HCT116 (cell line): ENCODE measurements around the gene PLCB4. TPM values are rescaled to one million over a fixed set of nuclear protein-coding genes. Genes with fewer than 3 reads are reported as not detected.

ENCODE experiments used
- ATAC-seq: fragments of 200-7000 bp; cut with Tn5 transposase; 2 replicates; pipeline ENCODE4 v1.9.1; 2020; ENCODE audit warnings: mild to moderate bottlenecking, moderate library complexity
- BruUV-seq: library from RNA; stranded (reverse); fragments of 400-500 nt; replicated peaks from 2 replicates; lab custom pipeline; 2021; lab: Mats Ljungman, UMichigan
- CTCF ChIA-PET: fragments of 300-600 bp; sonication (Branson Sonifier 250); formaldehyde crosslinking; loops from one replicate; lab custom pipeline; 2021; ENCODE audit warnings: antibody characterized with exemption; lab: Charles Lee
- POLR2A ChIA-PET: fragments of 300-600, 350-600 bp; sonication (Branson Sonifier 250); formaldehyde crosslinking; loops from one replicate; lab custom pipeline; 2021; ENCODE audit warnings: antibody characterized with exemption; lab: Charles Lee
- RAD21 ChIA-PET, 2 experiments: fragments of 300-600 bp; sonication (Branson Sonifier 250); formaldehyde crosslinking; loops; one replicate each; lab custom pipeline; 2023; ENCODE audit warnings: low total read pairs in 2 of 2; ENCODE audit not compliant: uncharacterized antibody in 2 of 2, unreplicated experiment in 2 of 2, low non-redundant PET in 1 of 2; lab: Charles Lee
- DNase-seq: peaks from one replicate; pipeline ENCODE4 v3.0.0-alpha.2; 2010; ENCODE audit warnings: low read depth, low spot score
- H2AFZ ChIP-seq: fragments of 200-600 bp; shearing (Covaris generic), sonication (generic); 2 replicates; pipeline ENCODE4 v1.6.1; 2017; ENCODE audit warnings: low read depth, mixed run types, mixed read lengths, antibody characterized with exemption, low read length; ENCODE audit not compliant: poor library complexity, severe bottlenecking
- H3K27ac ChIP-seq: 2 replicates; pipeline ENCODE4 v1.5.1; 2012; ENCODE audit warnings: low read depth, low read length
- H3K27me3 ChIP-seq: fragments of 200-600 bp; sonication (generic); 2 replicates; pipeline ENCODE4 v1.6.1; 2016; ENCODE audit warnings: mixed run types, low read length, mixed read lengths; ENCODE audit not compliant: insufficient read depth
- H3K36me3 ChIP-seq, 2 experiments: fragments of 200-500 bp in 1 of 2; fragments of 200-600 bp in 1 of 2; sonication (Bioruptor generic) in 1 of 2; sonication (generic) in 1 of 2; 2 replicates each; pipeline versions ENCODE4 v1.5.1 to v1.6.1; 2014 to 2016; ENCODE audit warnings: low read length in 2 of 2, inconsistent platforms in 1 of 2, mixed read lengths in 1 of 2, mixed run types in 1 of 2; ENCODE audit not compliant: insufficient read depth in 2 of 2, control insufficient read depth in 1 of 2
- H3K4me1 ChIP-seq, 2 experiments: fragments of 200-600 bp in 1 of 2; sonication (generic) in 1 of 2; 2 replicates each; pipeline versions ENCODE4 v1.5.1 to v1.6.1; 2012 to 2017; ENCODE audit warnings: low read length in 2 of 2, inconsistent platforms in 1 of 2, mild to moderate bottlenecking in 1 of 2, mixed read lengths in 1 of 2, mixed run types in 1 of 2, moderate library complexity in 1 of 2; ENCODE audit not compliant: insufficient read depth in 2 of 2, control insufficient read depth in 1 of 2
- H3K4me2 ChIP-seq: fragments of 200-600 bp; sonication (generic); 2 replicates; pipeline ENCODE4 v1.6.1; 2017; ENCODE audit warnings: mixed run types, low read length, mixed read lengths
- H3K4me3 ChIP-seq, 2 experiments: fragments of 200-600 bp in 1 of 2; sonication (generic) in 1 of 2; replicated peaks in 1 of 2; 2 replicates each; pipeline ENCODE4 v1.5.1; 2011 to 2016; ENCODE audit warnings: low read length in 2 of 2, control low read depth in 1 of 2, low read depth in 1 of 2, mild to moderate bottlenecking in 1 of 2, mixed read lengths in 1 of 2, mixed run types in 1 of 2
- H3K79me2 ChIP-seq: fragments of 200-600 bp; sonication (generic); 2 replicates; pipeline ENCODE4 v1.6.1; 2017; ENCODE audit warnings: mild to moderate bottlenecking, mixed run types, low read length, moderate library complexity, mixed read lengths; ENCODE audit not compliant: insufficient read depth
- H3K9ac ChIP-seq: fragments of 200-600 bp; sonication (generic); 2 replicates; pipeline ENCODE4 v1.6.1; 2016; ENCODE audit warnings: low read length, mixed read lengths
- H3K9me2 ChIP-seq: fragments of 200-600 bp; sonication (generic), shearing (Covaris generic); 2 replicates; pipeline ENCODE4 v1.6.1; 2017; ENCODE audit warnings: mixed run types, mild to moderate bottlenecking, moderate library complexity; ENCODE audit not compliant: insufficient read depth
- H3K9me3 ChIP-seq, 2 experiments: fragments of 200-500 bp in 1 of 2; fragments of 200-600 bp in 1 of 2; sonication (Bioruptor generic) in 1 of 2; sonication (generic) in 1 of 2; 2 replicates each; pipeline ENCODE4 v1.6.1; 2014 to 2017; ENCODE audit warnings: low read length in 2 of 2, mixed read lengths in 2 of 2, inconsistent platforms in 1 of 2, low read depth in 1 of 2, mild to moderate bottlenecking in 1 of 2, mixed run types in 1 of 2, moderate library complexity in 1 of 2; ENCODE audit not compliant: control insufficient read depth in 1 of 2, insufficient read depth in 1 of 2
- H4K20me1 ChIP-seq: fragments of 200-600 bp; sonication (generic), shearing (Covaris generic); 2 replicates; pipeline ENCODE4 v1.6.1; 2017; ENCODE audit warnings: mixed run types, mild to moderate bottlenecking, moderate library complexity; ENCODE audit not compliant: insufficient read depth
- CBX3 ChIP-seq: IDR thresholded peaks from 2 replicates; pipeline ENCODE4 v1.6.1; 2012; ENCODE audit warnings: low read depth
- CEBPB ChIP-seq: IDR thresholded peaks from 2 replicates; pipeline ENCODE4 v1.6.1; 2012; ENCODE audit warnings: low read depth
- EGR1 ChIP-seq: IDR thresholded peaks from 2 replicates; pipeline ENCODE4 v1.6.1; 2012; ENCODE audit warnings: low read depth
- ELF1 ChIP-seq: IDR thresholded peaks from 2 replicates; pipeline ENCODE4 v1.6.1; 2012; ENCODE audit warnings: low read depth, borderline replicate concordance
- EZH2phosphoT487 ChIP-seq: fragments of 200-600 bp; IDR thresholded peaks from 2 replicates; pipeline ENCODE4 v1.6.1; 2018; ENCODE audit warnings: antibody characterized with exemption, borderline replicate concordance
- JUND ChIP-seq: IDR thresholded peaks from 2 replicates; pipeline ENCODE4 v1.6.1; 2012
- POLR2A ChIP-seq: IDR thresholded peaks from 2 replicates; pipeline ENCODE4 v1.7.0; 2011; ENCODE audit warnings: borderline replicate concordance; ENCODE audit not compliant: insufficient read depth, insufficient read length; ENCODE audit errors: extremely low read depth
- POLR2AphosphoS5 ChIP-seq: IDR thresholded peaks from 2 replicates; pipeline ENCODE4 v1.6.1; 2011; ENCODE audit warnings: mild to moderate bottlenecking, low read depth, low read length, moderate library complexity
- RAD21 ChIP-seq: IDR thresholded peaks from 2 replicates; pipeline ENCODE4 v1.6.1; 2012; ENCODE audit warnings: low read depth, mild to moderate bottlenecking
- SP1 ChIP-seq: IDR thresholded peaks from 2 replicates; pipeline ENCODE4 v1.6.1; 2012; ENCODE audit warnings: low read depth
- SRF ChIP-seq: IDR thresholded peaks from 2 replicates; pipeline ENCODE4 v1.6.1; 2012; ENCODE audit warnings: low read depth
- TCF7L2 ChIP-seq: IDR thresholded peaks from 2 replicates; pipeline ENCODE4 v1.7.0; 2011; ENCODE audit warnings: borderline replicate concordance, inconsistent platforms; ENCODE audit not compliant: insufficient read depth, insufficient read length; ENCODE audit errors: extremely low read depth
- YY1 ChIP-seq: IDR thresholded peaks from 2 replicates; pipeline ENCODE4 v1.6.1; 2011; ENCODE audit warnings: low read length, low read depth, moderate library complexity, mild to moderate bottlenecking; ENCODE audit not compliant: insufficient replicate concordance; ENCODE audit errors: extremely low read depth
- ZNF274 ChIP-seq: fragments of 200-500 bp; sonication (Bioruptor generic); IDR thresholded peaks from 2 replicates; pipeline ENCODE4 v1.6.1; 2014; ENCODE audit warnings: mild to moderate bottlenecking, low read depth, low read length, inconsistent platforms
- intact Hi-C: fragments of 100-400 bp; cut with micrococcal nuclease; formaldehyde crosslinking; loops from 2 replicates; pipeline ENCODE4 v1.10.0; 2022
- total RNA-seq: library from RNA; stranded (reverse); gene quantifications from one replicate; pipeline ENCODE4 v1.2.1, GENCODE V29; 2021; ENCODE audit not compliant: unreplicated experiment
- TF ChIP-seq, protein P1 (sequence below): IDR thresholded peaks from 2 replicates; pipeline ENCODE4 v1.6.1; 2011; ENCODE audit warnings: mild to moderate bottlenecking, low read length, moderate library complexity; ENCODE audit not compliant: insufficient replicate concordance; ENCODE audit errors: extremely low read depth
- TF ChIP-seq, protein P2 (sequence below), 3 experiments: fragments of 200-600 bp in 1 of 3; sonication (generic) in 1 of 3; IDR thresholded peaks in 2 of 3; conservative IDR thresholded peaks in 1 of 3; 2 replicates each; pipeline ENCODE4 v1.5.1; 2012 to 2017; ENCODE audit warnings: low read depth in 2 of 3, low read length in 2 of 3, antibody characterized with exemption in 1 of 3, borderline replicate concordance in 1 of 3, control low read depth in 1 of 3, mild to moderate bottlenecking in 1 of 3, mixed read lengths in 1 of 3, mixed run types in 1 of 3, moderate library complexity in 1 of 3; ENCODE audit not compliant: insufficient read depth in 1 of 3
- TF ChIP-seq, protein P3 (sequence below): IDR thresholded peaks from 2 replicates; pipeline ENCODE4 v1.6.1; 2012; ENCODE audit warnings: low read depth

PLCB4 gene
- total RNA-seq, 1 experiment from 2014 or later, result 2.5 TPM

DNA sequence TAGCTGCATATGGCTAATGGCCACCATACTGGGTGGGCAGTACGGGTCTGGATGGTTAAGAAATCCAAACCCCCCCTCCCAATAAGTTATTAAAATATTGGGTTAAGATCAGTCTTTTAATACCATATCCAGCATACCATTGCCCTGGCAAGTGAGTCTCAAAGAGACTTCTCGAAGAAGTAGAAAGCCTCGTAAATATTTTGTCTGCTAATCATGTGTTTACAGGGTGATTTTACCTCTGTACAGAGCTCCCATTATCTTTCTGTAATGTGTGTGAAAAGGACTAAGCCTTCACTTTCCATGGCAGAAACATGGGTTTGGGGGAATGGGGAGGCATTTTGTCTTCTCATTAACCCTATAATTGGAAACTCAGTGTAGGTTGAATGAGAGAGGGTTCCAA, 270.8 kb downstream of the PLCB4 start:
- ChIA-PET POLR2A (no interaction called here), RAD21 (no interaction called here), CTCF (no interaction called here)
- Histone ChIP-seq H3K36me3 (no peaks in the 10 kb centered on the region), H2AFZ (no peak overlapping the region), H3K9ac (no peak overlapping the region), H4K20me1 (no peaks in the 10 kb centered on the region), H3K9me2 (no peaks in the 10 kb centered on the region), H3K27me3 (no peaks in the 10 kb centered on the region), H3K4me2 (no peak overlapping the region), H3K4me1 (no peaks in the 10 kb centered on the region), H3K4me3 (no peak overlapping the region), H3K79me2 (no peaks in the 10 kb centered on the region), H3K27ac (no peak overlapping the region), H3K9me3 (no peaks in the 10 kb centered on the region)
- intact Hi-C loops, result no loop called here
- no TSS peak for BruUV-seq
- ATAC-seq (no peak), DNase-seq (no peak)
- TF ChIP-seq ZNF274, result no peak
- TF ChIP-seq EGR1, result no peak
- TF ChIP-seq RAD21, result no peak
- no peak for TF ChIP-seq CEBPB
- no peak for TF ChIP-seq POLR2A
- no peak for TF ChIP-seq POLR2AphosphoS5
- no peak for TF ChIP-seq CBX3
- TF ChIP-seq JUND, result no peak
- no peak for TF ChIP-seq TCF7L2
- TF ChIP-seq YY1, result no peak
- no peak for TF ChIP-seq SRF
- TF ChIP-seq, protein P1, sequence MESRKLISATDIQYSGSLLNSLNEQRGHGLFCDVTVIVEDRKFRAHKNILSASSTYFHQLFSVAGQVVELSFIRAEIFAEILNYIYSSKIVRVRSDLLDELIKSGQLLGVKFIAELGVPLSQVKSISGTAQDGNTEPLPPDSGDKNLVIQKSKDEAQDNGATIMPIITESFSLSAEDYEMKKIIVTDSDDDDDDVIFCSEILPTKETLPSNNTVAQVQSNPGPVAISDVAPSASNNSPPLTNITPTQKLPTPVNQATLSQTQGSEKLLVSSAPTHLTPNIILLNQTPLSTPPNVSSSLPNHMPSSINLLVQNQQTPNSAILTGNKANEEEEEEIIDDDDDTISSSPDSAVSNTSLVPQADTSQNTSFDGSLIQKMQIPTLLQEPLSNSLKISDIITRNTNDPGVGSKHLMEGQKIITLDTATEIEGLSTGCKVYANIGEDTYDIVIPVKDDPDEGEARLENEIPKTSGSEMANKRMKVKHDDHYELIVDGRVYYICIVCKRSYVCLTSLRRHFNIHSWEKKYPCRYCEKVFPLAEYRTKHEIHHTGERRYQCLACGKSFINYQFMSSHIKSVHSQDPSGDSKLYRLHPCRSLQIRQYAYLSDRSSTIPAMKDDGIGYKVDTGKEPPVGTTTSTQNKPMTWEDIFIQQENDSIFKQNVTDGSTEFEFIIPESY, result no peak
- no peak for TF ChIP-seq ELF1
- TF ChIP-seq SP1, result no peak
- no peak for TF ChIP-seq EZH2phosphoT487
- TF ChIP-seq, protein P2, sequence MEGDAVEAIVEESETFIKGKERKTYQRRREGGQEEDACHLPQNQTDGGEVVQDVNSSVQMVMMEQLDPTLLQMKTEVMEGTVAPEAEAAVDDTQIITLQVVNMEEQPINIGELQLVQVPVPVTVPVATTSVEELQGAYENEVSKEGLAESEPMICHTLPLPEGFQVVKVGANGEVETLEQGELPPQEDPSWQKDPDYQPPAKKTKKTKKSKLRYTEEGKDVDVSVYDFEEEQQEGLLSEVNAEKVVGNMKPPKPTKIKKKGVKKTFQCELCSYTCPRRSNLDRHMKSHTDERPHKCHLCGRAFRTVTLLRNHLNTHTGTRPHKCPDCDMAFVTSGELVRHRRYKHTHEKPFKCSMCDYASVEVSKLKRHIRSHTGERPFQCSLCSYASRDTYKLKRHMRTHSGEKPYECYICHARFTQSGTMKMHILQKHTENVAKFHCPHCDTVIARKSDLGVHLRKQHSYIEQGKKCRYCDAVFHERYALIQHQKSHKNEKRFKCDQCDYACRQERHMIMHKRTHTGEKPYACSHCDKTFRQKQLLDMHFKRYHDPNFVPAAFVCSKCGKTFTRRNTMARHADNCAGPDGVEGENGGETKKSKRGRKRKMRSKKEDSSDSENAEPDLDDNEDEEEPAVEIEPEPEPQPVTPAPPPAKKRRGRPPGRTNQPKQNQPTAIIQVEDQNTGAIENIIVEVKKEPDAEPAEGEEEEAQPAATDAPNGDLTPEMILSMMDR (IDR thresholded peaks at IDR 0.05 in 2 of 3, conservative IDR thresholded peaks at IDR 0.05 in 1 of 3; ENCODE audit: borderline replicate concordance in 1 of 3, insufficient read depth in 1 of 3, low read depth in 2 of 3, low read length in 2 of 3), result no peak
- TF ChIP-seq, protein P3, sequence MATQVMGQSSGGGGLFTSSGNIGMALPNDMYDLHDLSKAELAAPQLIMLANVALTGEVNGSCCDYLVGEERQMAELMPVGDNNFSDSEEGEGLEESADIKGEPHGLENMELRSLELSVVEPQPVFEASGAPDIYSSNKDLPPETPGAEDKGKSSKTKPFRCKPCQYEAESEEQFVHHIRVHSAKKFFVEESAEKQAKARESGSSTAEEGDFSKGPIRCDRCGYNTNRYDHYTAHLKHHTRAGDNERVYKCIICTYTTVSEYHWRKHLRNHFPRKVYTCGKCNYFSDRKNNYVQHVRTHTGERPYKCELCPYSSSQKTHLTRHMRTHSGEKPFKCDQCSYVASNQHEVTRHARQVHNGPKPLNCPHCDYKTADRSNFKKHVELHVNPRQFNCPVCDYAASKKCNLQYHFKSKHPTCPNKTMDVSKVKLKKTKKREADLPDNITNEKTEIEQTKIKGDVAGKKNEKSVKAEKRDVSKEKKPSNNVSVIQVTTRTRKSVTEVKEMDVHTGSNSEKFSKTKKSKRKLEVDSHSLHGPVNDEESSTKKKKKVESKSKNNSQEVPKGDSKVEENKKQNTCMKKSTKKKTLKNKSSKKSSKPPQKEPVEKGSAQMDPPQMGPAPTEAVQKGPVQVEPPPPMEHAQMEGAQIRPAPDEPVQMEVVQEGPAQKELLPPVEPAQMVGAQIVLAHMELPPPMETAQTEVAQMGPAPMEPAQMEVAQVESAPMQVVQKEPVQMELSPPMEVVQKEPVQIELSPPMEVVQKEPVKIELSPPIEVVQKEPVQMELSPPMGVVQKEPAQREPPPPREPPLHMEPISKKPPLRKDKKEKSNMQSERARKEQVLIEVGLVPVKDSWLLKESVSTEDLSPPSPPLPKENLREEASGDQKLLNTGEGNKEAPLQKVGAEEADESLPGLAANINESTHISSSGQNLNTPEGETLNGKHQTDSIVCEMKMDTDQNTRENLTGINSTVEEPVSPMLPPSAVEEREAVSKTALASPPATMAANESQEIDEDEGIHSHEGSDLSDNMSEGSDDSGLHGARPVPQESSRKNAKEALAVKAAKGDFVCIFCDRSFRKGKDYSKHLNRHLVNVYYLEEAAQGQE, result no peak
